ENCODE measurements around the gene CD46. TPM values are rescaled to one million over a fixed set of nuclear protein-coding genes. Genes with fewer than 3 reads are reported as not detected.
"Not testable (repeated sequence)": the region's sequence is repeated elsewhere in the genome, so short reads cannot be mapped to it uniquely, and the experiment has no call there.

The CD46 gene
- total RNA-seq, 3 donors from 2014 or later = 203 to 283 (median 204) TPM

DNA sequence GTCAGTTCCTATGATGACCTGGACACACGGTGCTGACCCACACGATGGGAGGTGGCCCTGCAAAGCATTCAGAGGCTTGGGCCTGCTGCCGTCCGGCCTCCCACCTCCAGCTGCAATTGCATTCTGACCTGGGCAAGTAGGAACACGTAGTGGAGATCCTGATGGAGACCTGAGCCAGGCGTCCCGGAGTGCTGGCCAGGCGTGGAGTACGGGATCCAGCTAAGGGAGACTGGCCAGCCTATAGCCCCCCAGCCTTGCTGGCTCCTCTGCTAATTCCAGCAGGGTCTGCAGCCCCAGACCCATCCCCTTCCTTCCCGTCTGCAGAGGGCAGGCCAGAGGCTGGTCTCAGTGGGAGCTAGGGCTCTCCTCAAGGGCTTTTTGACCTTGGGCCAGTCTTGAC is 11.2 kb downstream of the CD46 start:
- no peaks in the 10 kb centered on the region for H3K36me3 ChIP-seq

DNA sequence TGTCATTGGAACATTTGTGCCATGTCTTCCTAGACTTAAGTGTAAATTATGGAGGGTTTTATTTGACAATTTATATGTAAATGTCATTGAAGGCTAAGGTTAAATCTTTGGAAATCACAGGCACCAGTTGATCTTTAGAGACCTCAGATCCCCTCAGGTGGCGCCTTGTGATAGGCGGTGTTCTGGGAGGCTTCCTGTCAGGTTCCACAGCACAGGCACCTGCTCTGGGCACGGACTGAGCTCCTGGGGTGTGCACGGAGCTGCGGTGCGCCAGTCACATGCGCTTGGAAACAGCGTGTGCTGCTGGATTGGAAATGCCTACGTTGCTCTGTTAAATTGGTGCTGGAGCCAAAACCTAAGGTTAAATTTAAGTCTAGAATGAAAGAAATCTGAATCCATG is 12.1 kb downstream of the CD46 start:
- Histone ChIP-seq H3K4me1 (no peaks in the 10 kb centered on the region), H3K9me3 (no peaks in the 10 kb centered on the region), H3K4me3 (no peak overlapping the region), H3K27me3 (no peaks in the 10 kb centered on the region), H3K27ac (no peak overlapping the region), H3K36me3 (no peaks in the 10 kb centered on the region)
- DNase-seq (ENCODE audit: low spot score in 2 of 2) = no peak
- TF ChIP-seq POLR2AphosphoS5 (IDR thresholded peaks at IDR 0.05) (no peak), POLR2A (IDR thresholded peaks at IDR 0.05) (no peak)
- TF ChIP-seq, protein P1, sequence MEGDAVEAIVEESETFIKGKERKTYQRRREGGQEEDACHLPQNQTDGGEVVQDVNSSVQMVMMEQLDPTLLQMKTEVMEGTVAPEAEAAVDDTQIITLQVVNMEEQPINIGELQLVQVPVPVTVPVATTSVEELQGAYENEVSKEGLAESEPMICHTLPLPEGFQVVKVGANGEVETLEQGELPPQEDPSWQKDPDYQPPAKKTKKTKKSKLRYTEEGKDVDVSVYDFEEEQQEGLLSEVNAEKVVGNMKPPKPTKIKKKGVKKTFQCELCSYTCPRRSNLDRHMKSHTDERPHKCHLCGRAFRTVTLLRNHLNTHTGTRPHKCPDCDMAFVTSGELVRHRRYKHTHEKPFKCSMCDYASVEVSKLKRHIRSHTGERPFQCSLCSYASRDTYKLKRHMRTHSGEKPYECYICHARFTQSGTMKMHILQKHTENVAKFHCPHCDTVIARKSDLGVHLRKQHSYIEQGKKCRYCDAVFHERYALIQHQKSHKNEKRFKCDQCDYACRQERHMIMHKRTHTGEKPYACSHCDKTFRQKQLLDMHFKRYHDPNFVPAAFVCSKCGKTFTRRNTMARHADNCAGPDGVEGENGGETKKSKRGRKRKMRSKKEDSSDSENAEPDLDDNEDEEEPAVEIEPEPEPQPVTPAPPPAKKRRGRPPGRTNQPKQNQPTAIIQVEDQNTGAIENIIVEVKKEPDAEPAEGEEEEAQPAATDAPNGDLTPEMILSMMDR (IDR thresholded peaks at IDR 0.05) = no peak
- intact Hi-C loops (cut with DNase I; ENCODE audit: low total_unique reads) = no loop called here

More for the DNA sequence above, 11.2 kb downstream of the CD46 start:
- Histone ChIP-seq H3K27me3 (no peaks in the 10 kb centered on the region), H3K4me3 (no peak overlapping the region), H3K4me1 (no peaks in the 10 kb centered on the region), H3K27ac (no peak overlapping the region), H3K9me3 (no peaks in the 10 kb centered on the region)
- DNase-seq (ENCODE audit: low spot score in 2 of 2) = no peak
- TF ChIP-seq, protein P1 (IDR thresholded peaks at IDR 0.05) = no peak
- TF ChIP-seq POLR2A (IDR thresholded peaks at IDR 0.05) = no peak
- no peak for TF ChIP-seq POLR2AphosphoS5 (IDR thresholded peaks at IDR 0.05)
- intact Hi-C loops (cut with DNase I; ENCODE audit: low total_unique reads) = no loop called here

DNA sequence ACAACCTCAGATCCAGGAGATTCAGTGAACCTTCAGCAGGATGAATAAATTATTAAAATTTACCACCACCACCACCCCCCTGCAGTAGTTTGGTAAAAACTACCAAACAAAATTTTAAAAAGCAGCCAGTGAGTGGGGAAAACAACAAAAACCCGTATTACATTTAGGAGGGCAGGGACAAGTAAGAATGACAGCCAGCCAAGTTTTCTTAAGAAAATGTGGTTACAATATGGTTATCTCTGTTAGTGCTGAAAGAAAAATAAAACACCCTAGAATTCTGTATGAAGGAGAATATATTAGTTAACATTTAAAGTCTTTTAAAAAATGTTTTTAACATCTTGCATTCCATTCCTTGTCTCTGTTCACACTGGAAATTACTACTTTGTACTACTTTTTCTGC is 14.7 kb downstream of the CD46 start:
- Histone ChIP-seq H3K4me1 (no peaks in the 10 kb centered on the region), H3K27ac (no peak overlapping the region), H3K27me3 (no peaks in the 10 kb centered on the region), H3K4me3 (no peak overlapping the region), H3K36me3 (no peaks in the 10 kb centered on the region), H3K9me3 (no peaks in the 10 kb centered on the region)
- no peak for DNase-seq (ENCODE audit: low spot score in 2 of 2)
- TF ChIP-seq POLR2AphosphoS5 (IDR thresholded peaks at IDR 0.05) (no peak), POLR2A (IDR thresholded peaks at IDR 0.05) (no peak)
- TF ChIP-seq, protein P1 (IDR thresholded peaks at IDR 0.05) = no peak
- intact Hi-C loops (cut with DNase I; ENCODE audit: low total_unique reads) = no loop called here

DNA sequence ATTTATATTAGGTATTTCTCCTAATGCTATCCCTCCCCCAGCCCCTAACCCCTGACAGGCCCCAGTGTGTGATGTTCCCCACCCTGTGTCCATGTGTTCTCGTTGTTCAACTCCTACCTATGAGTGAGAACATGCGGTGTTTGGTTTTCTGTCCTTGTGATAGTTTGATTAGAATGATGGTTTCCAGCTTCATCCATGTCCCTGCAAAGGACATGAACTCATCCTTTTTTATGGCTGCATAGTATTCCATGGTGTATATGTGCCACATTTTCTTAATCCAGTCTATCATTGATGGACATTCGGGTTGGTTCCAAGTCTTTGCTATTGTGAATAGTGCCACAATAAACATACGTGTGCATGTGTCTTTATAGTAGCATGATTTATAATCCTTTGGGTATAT is 18.7 kb downstream of the CD46 start:
- H3K27me3 ChIP-seq; H3K36me3 ChIP-seq; H3K9me3 ChIP-seq; DNase-seq (ENCODE audit: low spot score in 2 of 2); H3K4me1 ChIP-seq; H3K4me3 ChIP-seq; intact Hi-C loops (cut with DNase I; ENCODE audit: low total_unique reads); H3K27ac ChIP-seq: not testable (repeated sequence)

DNA sequence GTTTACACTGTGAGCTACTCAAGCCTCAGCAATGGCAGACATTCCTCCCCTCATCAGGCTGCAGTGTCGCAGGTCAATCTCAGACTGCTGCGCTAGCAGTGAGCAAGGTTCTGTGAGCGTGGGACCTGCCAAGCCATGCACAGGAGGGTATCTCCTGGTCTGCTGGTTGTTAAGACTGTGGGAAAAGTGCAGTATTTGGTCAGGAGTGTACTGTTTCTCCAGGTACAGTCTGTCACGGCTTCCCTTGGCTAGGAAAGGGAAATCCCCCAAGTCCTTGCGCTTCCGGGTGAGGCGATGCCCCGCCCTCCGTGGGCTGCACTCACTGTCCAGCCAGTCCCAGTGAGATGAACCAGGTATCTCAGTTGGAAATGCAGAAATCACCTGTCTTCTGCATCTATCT is 24.2 kb downstream of the CD46 start:
- intact Hi-C loops (cut with DNase I; ENCODE audit: low total_unique reads); DNase-seq (ENCODE audit: low spot score in 2 of 2); H3K4me1 ChIP-seq; H3K27ac ChIP-seq; H3K9me3 ChIP-seq; H3K4me3 ChIP-seq; H3K27me3 ChIP-seq; H3K36me3 ChIP-seq: not testable (repeated sequence)

DNA sequence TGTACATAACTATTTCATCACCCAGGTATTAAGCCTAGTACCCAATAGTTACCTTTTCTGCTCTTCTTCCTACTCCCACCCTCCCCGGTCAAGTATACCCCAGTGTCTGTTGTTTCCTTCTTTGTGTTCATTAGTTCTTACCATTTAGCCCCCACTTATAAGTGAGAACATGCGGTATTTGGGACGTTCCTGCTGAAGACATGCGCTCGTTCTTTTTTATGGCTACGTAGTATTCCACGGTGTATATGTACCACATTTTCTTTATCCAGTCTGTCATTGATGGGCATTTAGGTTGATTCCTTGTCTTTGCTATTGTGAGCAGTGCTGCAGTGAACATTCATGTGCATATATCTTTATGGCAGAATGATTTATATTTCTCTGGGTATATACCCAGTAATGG is 25.6 kb downstream of the CD46 start:
- DNase-seq (ENCODE audit: low spot score in 2 of 2); intact Hi-C loops (cut with DNase I; ENCODE audit: low total_unique reads); H3K4me1 ChIP-seq; H3K36me3 ChIP-seq; H3K4me3 ChIP-seq; H3K9me3 ChIP-seq; H3K27ac ChIP-seq; H3K27me3 ChIP-seq: not testable (repeated sequence)

DNA sequence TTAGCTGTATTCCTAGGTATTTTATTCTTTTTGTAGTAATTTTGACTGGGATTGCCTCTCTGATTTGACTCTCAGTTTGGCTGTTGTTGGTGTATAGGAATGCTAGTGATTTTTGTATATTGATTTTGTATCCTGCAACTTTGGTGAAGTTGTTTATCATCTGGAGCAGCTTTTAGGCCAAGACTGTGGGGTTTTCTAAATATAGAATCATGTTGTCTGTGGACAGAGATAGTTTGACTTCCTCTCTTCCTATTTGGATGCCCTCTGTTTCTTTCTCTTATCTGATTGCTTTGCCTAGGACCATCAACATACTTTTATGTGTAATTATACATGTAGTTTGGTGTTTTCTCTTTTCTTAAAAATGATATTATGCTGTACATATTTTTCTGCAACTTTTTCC is 27.2 kb downstream of the CD46 start:
- intact Hi-C loops (cut with DNase I; ENCODE audit: low total_unique reads) = no loop called here
- H3K36me3 ChIP-seq = peaks cover 3% of the 10 kb centered on the region

More for the DNA sequence above, 27.2 kb downstream of the CD46 start:
- no peak for DNase-seq (ENCODE audit: low spot score in 2 of 2)
- H3K9me3 ChIP-seq = peaks cover 0 to 5% of the 10 kb centered on the region in 2 donors
- TF ChIP-seq, protein P1 (IDR thresholded peaks at IDR 0.05) = no peak
- TF ChIP-seq POLR2AphosphoS5 (IDR thresholded peaks at IDR 0.05) = no peak
- TF ChIP-seq POLR2A (IDR thresholded peaks at IDR 0.05) = no peak
- H3K4me1 ChIP-seq = no peaks in the 10 kb centered on the region
- H3K27ac ChIP-seq = no peak overlapping the region
- no peak overlapping the region for H3K4me3 ChIP-seq
- no peaks in the 10 kb centered on the region for H3K27me3 ChIP-seq

All from breast epithelium (tissue), 4 donors.